ENCODE measurements around the gene HDAC4.

DNA sequence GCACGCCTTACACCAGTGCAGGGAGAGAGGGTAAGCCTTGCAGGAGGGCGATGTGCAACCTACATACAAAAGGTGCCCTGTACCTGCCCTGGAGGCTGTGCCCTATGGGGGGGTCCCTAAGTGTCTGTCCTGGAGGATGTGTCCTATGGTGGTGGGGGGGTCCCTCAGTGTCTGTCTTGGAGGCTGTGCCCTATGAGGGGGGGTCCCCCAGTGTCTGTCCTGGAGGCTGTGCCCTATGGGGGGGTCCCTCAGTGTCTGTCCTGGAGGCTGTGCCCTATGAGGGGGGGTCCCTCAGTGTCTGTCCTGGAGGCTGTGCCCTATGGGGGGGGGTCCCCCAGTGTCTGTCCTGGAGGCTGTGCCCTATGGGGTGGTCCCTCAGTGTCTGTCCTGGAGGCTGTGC, 216.6 kb downstream of the HDAC4 start:
- TF ChIP-seq CTCF (IDR thresholded peaks at IDR 0.05) (no peak), POLR2AphosphoS5 (IDR thresholded peaks at IDR 0.05; ENCODE audit: insufficient read depth in 1 of 2, low read depth in 1 of 2) (no peak), POLR2A (IDR thresholded peaks at IDR 0.05) (no peak)
